ENCODE results near the gene BMF. TPM values are rescaled to one million over a fixed set of nuclear protein-coding genes. Genes with fewer than 3 reads are reported as not detected.
"Not testable (repeated sequence)": the region's sequence is repeated elsewhere in the genome, so short reads cannot be mapped to it uniquely, and the experiment has no call there.

BMF gene
- total and polyA plus RNA-seq, 2 donors: 28.5 to 70.4 TPM

DNA sequence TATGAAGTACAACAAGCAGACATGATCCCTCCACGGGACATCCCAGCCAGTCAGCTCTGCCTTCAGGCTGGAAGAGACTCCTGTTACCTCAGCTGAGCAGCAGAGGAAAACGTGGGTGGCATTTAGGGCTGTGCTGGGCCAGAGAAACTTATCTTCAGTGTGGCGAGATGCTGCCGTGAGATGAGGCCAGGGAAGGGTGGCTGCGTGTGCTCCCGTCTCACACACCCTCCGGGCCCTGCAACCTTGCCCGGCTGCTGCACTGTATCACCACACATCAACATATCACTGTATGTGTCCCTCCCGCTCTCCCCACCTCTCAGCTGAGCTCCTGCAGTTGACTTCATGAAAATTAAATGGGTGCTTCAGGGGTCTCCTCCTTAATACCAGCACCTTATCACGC, 23.4 kb downstream of the BMF start:
- peaks cover 42 to 79% of the 10 kb centered on the region in 2 donors for H3K4me1 ChIP-seq (ENCODE audit: control insufficient read depth in 2 of 2, insufficient read depth in 2 of 2, low read length in 2 of 2)
- peaks cover 9 to 11% of the 10 kb centered on the region in 2 donors for H3K36me3 ChIP-seq (ENCODE audit: control insufficient read depth in 2 of 2, insufficient read depth in 2 of 2, low read length in 1 of 2)
- no peak for DNase-seq (ENCODE audit: low read depth in 6 of 9, low spot score in 9 of 9)
- no peaks in the 10 kb centered on the region for H3K9me3 ChIP-seq (ENCODE audit: control insufficient read depth in 2 of 2, insufficient read depth in 1 of 2, low read length in 1 of 2)
- no peak overlapping the region for H3K4me3 ChIP-seq (ENCODE audit: low read length in 2 of 2)
- no peak overlapping the region for H3K27ac ChIP-seq (ENCODE audit: low read depth in 1 of 2, low read length in 1 of 2)
- WGBS: 74% methylated on average over 10 of the region's 10 CpGs
- no peaks in the 10 kb centered on the region for H3K27me3 ChIP-seq (ENCODE audit: control insufficient read depth in 2 of 2, insufficient read depth in 1 of 2, low read length in 1 of 2)

- WGBS: 98% methylated on average over 9 of the region's 9 CpGs
- no peak overlapping the region for H3K27ac ChIP-seq (ENCODE audit: low read depth in 1 of 2, low read length in 1 of 2)
- H3K36me3 ChIP-seq (ENCODE audit: control insufficient read depth in 2 of 2, insufficient read depth in 2 of 2, low read length in 1 of 2): peaks cover 4 to 5% of the 10 kb centered on the region in 2 donors
- no peak for DNase-seq (ENCODE audit: low read depth in 6 of 9, low spot score in 9 of 9)
- H3K4me1 ChIP-seq (ENCODE audit: control insufficient read depth in 2 of 2, insufficient read depth in 2 of 2, low read length in 2 of 2): peaks cover 42 to 76% of the 10 kb centered on the region in 2 donors
- no peaks in the 10 kb centered on the region for H3K27me3 ChIP-seq (ENCODE audit: control insufficient read depth in 2 of 2, insufficient read depth in 1 of 2, low read length in 1 of 2)
- no peak overlapping the region for H3K4me3 ChIP-seq (ENCODE audit: low read length in 2 of 2)
- no peaks in the 10 kb centered on the region for H3K9me3 ChIP-seq (ENCODE audit: control insufficient read depth in 2 of 2, insufficient read depth in 1 of 2, low read length in 1 of 2)
Measured at GRCh38 chr15:40084650-40085049, 24.0 kb downstream of the BMF start.

DNA sequence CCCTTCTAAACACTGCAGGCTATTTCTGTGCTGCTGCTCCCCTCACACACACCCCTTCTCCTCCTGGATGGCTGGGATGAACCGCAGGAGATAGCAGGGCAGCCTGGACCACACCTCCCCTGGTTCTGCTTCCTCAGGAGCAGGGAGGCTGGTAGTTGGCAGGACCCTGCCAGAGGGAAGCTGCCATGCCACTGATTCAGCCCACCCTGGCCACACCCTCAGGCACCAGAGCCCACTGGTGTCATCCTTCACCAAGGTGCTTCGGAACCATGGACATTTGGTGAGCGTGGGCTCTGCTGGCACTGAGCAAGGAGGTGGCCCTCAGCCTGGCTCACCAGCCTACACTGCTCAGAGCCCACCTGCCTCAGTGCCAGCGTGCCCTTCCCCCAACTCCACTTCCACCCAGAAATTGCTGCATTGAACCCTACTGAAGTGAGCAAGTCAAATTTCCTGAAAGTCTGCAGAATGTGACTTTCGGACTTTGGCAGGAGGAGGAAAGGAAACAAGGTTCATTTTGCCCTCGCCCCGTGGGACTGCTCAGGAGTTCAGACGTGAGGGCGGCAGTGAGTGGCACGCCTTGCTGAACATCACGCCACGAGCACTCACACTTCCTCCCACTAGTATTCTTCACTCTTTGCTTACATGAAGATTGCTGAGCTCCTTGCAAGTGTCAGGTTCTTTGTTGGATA, 26.3 kb downstream of the BMF start:
- Histone ChIP-seq H3K9me3 (ENCODE audit: control insufficient read depth in 2 of 2, insufficient read depth in 1 of 2, low read length in 1 of 2) (no peaks in the 10 kb centered on the region), H3K4me3 (ENCODE audit: low read length in 2 of 2) (no peak overlapping the region), H3K4me1 (ENCODE audit: control insufficient read depth in 2 of 2, insufficient read depth in 2 of 2, low read length in 2 of 2) (peaks cover 39 to 63% of the 10 kb centered on the region in 2 donors), H3K27ac (ENCODE audit: low read depth in 1 of 2, low read length in 1 of 2) (peak overlapping the region; percentile 59 to 77), H3K27me3 (ENCODE audit: control insufficient read depth in 2 of 2, insufficient read depth in 1 of 2, low read length in 1 of 2) (no peaks in the 10 kb centered on the region), H3K36me3 (ENCODE audit: control insufficient read depth in 2 of 2, insufficient read depth in 2 of 2, low read length in 1 of 2) (no peaks in the 10 kb centered on the region)
- peak in 1 of 9 donors; percentile 67 for DNase-seq (ENCODE audit: low read depth in 6 of 9, low spot score in 9 of 9)
- WGBS: 67% methylated on average over 12 of the region's 12 CpGs

DNA sequence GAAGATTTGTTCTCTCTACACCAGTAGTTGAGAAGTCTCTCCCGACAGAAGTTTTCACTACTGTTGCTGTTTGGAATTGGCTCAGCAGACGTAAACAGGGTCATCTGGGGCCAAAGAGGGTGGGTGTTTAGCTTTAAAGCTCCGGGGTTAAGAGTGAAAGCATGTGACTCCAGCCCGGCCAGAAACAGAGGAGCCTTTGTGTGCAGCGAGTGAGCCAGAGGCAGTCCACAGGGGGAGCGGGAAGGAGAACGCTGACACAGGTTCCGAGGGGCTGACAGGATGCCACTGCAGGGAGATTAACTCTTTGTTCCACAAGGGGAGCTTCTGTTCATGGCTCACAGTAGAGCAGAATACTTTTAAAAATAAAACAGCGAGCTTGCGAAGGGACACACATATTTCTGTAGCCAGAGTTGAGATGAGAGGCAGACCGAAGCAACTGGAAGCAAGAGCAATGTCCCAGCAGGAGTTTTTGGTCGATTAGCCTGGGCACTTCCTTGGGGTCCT, 26.9 kb downstream of the BMF start:
- H3K9me3 ChIP-seq (ENCODE audit: control insufficient read depth in 2 of 2, insufficient read depth in 1 of 2, low read length in 1 of 2): no peaks in the 10 kb centered on the region
- peak overlapping the region; percentile 38 to 57 for H3K4me3 ChIP-seq (ENCODE audit: low read length in 2 of 2)
- peak overlapping the region; percentile 59 to 77 for H3K27ac ChIP-seq (ENCODE audit: low read depth in 1 of 2, low read length in 1 of 2)
- 20% methylated on average over 12 of the region's 12 CpGs for WGBS
- no peaks in the 10 kb centered on the region for H3K27me3 ChIP-seq (ENCODE audit: control insufficient read depth in 2 of 2, insufficient read depth in 1 of 2, low read length in 1 of 2)
- H3K36me3 ChIP-seq (ENCODE audit: control insufficient read depth in 2 of 2, insufficient read depth in 2 of 2, low read length in 1 of 2): no peaks in the 10 kb centered on the region
- peaks cover 38 to 58% of the 10 kb centered on the region in 2 donors for H3K4me1 ChIP-seq (ENCODE audit: control insufficient read depth in 2 of 2, insufficient read depth in 2 of 2, low read length in 2 of 2)
- peak in 3 of 9 donors; percentile 41 to 80 (median 59) for DNase-seq (ENCODE audit: low read depth in 6 of 9, low spot score in 9 of 9)

- Histone ChIP-seq H3K27ac (ENCODE audit: low read depth in 1 of 2, low read length in 1 of 2) (no peak overlapping the region), H3K36me3 (ENCODE audit: control insufficient read depth in 2 of 2, insufficient read depth in 2 of 2, low read length in 1 of 2) (no peaks in the 10 kb centered on the region), H3K9me3 (ENCODE audit: control insufficient read depth in 2 of 2, insufficient read depth in 1 of 2, low read length in 1 of 2) (no peaks in the 10 kb centered on the region), H3K4me1 (ENCODE audit: control insufficient read depth in 2 of 2, insufficient read depth in 2 of 2, low read length in 2 of 2) (peaks cover 38 to 61% of the 10 kb centered on the region in 2 donors), H3K4me3 (ENCODE audit: low read length in 2 of 2) (peak overlapping the region in 1 of 2 donors; percentile 57), H3K27me3 (ENCODE audit: control insufficient read depth in 2 of 2, insufficient read depth in 1 of 2, low read length in 1 of 2) (no peaks in the 10 kb centered on the region)
- no peak for DNase-seq (ENCODE audit: low read depth in 6 of 9, low spot score in 9 of 9)
- 51% methylated on average over 5 of the region's 5 CpGs for WGBS
Measured at GRCh38 chr15:40080847-40081246, 27.8 kb downstream of the BMF start.

- WGBS: 82% methylated on average over 1 of the region's 1 CpG
- H3K4me3 ChIP-seq (ENCODE audit: low read length in 2 of 2): no peak overlapping the region
- no peak for DNase-seq (ENCODE audit: low read depth in 6 of 9, low spot score in 9 of 9)
- H3K27me3 ChIP-seq (ENCODE audit: control insufficient read depth in 2 of 2, insufficient read depth in 1 of 2, low read length in 1 of 2): no peaks in the 10 kb centered on the region
- peaks cover 39 to 62% of the 10 kb centered on the region in 2 donors for H3K4me1 ChIP-seq (ENCODE audit: control insufficient read depth in 2 of 2, insufficient read depth in 2 of 2, low read length in 2 of 2)
- no peak overlapping the region for H3K27ac ChIP-seq (ENCODE audit: low read depth in 1 of 2, low read length in 1 of 2)
- peaks cover 0 to 2% of the 10 kb centered on the region in 2 donors for H3K36me3 ChIP-seq (ENCODE audit: control insufficient read depth in 2 of 2, insufficient read depth in 2 of 2, low read length in 1 of 2)
- H3K9me3 ChIP-seq (ENCODE audit: control insufficient read depth in 2 of 2, insufficient read depth in 1 of 2, low read length in 1 of 2): no peaks in the 10 kb centered on the region
Measured at GRCh38 chr15:40080104-40080503, 28.6 kb downstream of the BMF start.

GRCh38 chr15:40079456-40079855, 29.2 kb downstream of the BMF start:
- peaks cover 37 to 56% of the 10 kb centered on the region in 2 donors for H3K4me1 ChIP-seq (ENCODE audit: control insufficient read depth in 2 of 2, insufficient read depth in 2 of 2, low read length in 2 of 2)
- no peak for DNase-seq (ENCODE audit: low read depth in 6 of 9, low spot score in 9 of 9)
- WGBS: 98% methylated on average over 6 of the region's 6 CpGs

GRCh38 chr15:40075298-40076044, 33.2 kb downstream of the BMF start:
- Histone ChIP-seq H3K9me3 (ENCODE audit: control insufficient read depth in 2 of 2, insufficient read depth in 1 of 2, low read length in 1 of 2) (peaks cover 0 to 6% of the 10 kb centered on the region in 2 donors), H3K27me3 (ENCODE audit: control insufficient read depth in 2 of 2, insufficient read depth in 1 of 2, low read length in 1 of 2) (no peaks in the 10 kb centered on the region), H3K4me1 (ENCODE audit: control insufficient read depth in 2 of 2, insufficient read depth in 2 of 2, low read length in 2 of 2) (peaks cover 20 to 54% of the 10 kb centered on the region in 2 donors), H3K27ac (ENCODE audit: low read depth in 1 of 2, low read length in 1 of 2) (peak overlapping the region in 1 of 2 donors; percentile 20), H3K4me3 (ENCODE audit: low read length in 2 of 2) (no peak overlapping the region), H3K36me3 (ENCODE audit: control insufficient read depth in 2 of 2, insufficient read depth in 2 of 2, low read length in 1 of 2) (peaks cover 0 to 2% of the 10 kb centered on the region in 2 donors)
- no peak for DNase-seq (ENCODE audit: low read depth in 6 of 9, low spot score in 9 of 9)
- 88% methylated on average over 18 of the region's 18 CpGs for WGBS

More at GRCh38 chr15:40079456-40079855, 29.2 kb downstream of the BMF start:
- Histone ChIP-seq H3K4me3 (ENCODE audit: low read length in 2 of 2) (no peak overlapping the region), H3K36me3 (ENCODE audit: control insufficient read depth in 2 of 2, insufficient read depth in 2 of 2, low read length in 1 of 2) (peaks cover 0 to 2% of the 10 kb centered on the region in 2 donors), H3K27me3 (ENCODE audit: control insufficient read depth in 2 of 2, insufficient read depth in 1 of 2, low read length in 1 of 2) (no peaks in the 10 kb centered on the region), H3K9me3 (ENCODE audit: control insufficient read depth in 2 of 2, insufficient read depth in 1 of 2, low read length in 1 of 2) (no peaks in the 10 kb centered on the region), H3K27ac (ENCODE audit: low read depth in 1 of 2, low read length in 1 of 2) (no peak overlapping the region)

DNA sequence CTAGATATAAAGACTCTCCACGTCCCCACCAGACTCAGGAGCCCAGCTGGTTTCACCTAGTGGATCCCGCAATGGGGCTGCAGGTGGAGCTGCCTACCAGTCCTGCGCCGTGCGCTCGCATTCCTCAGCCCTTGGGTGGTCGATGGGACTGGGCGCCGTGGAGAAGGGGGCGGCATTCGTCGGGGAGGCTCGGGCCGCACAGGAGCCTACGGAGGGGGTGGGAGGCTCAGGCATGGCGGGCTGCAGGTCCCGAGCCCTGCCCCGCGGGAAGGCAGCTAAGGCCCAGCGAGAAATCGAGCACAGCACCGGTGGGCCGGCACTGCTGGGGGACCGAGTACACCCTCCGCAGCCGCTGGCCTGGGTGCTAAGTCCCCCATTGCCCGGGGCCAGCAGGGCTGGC, 34.0 kb downstream of the BMF start:
- H3K4me1 ChIP-seq (ENCODE audit: control insufficient read depth in 2 of 2, insufficient read depth in 2 of 2, low read length in 2 of 2): peaks cover 27 to 62% of the 10 kb centered on the region in 2 donors
- not testable (repeated sequence) for H3K36me3 ChIP-seq (ENCODE audit: control insufficient read depth in 2 of 2, insufficient read depth in 2 of 2, low read length in 1 of 2); DNase-seq (ENCODE audit: low read depth in 6 of 9, low spot score in 9 of 9); H3K9me3 ChIP-seq (ENCODE audit: control insufficient read depth in 2 of 2, insufficient read depth in 1 of 2, low read length in 1 of 2); H3K27ac ChIP-seq (ENCODE audit: low read depth in 1 of 2, low read length in 1 of 2); H3K27me3 ChIP-seq (ENCODE audit: control insufficient read depth in 2 of 2, insufficient read depth in 1 of 2, low read length in 1 of 2); H3K4me3 ChIP-seq (ENCODE audit: low read length in 2 of 2)
- WGBS: 97% methylated on average over 27 of the region's 27 CpGs
